ENCODE results near the gene ABCA3. TPM values are rescaled to one million over a fixed set of nuclear protein-coding genes. Genes with fewer than 3 reads are reported as not detected.
A peak's percentile ranks its signal among the peaks of the same experiment; 100 is the strongest.

Gene ABCA3
- polyA plus RNA-seq, 4 donors: 5.0 to 15.4 (median 5.9) TPM

DNA sequence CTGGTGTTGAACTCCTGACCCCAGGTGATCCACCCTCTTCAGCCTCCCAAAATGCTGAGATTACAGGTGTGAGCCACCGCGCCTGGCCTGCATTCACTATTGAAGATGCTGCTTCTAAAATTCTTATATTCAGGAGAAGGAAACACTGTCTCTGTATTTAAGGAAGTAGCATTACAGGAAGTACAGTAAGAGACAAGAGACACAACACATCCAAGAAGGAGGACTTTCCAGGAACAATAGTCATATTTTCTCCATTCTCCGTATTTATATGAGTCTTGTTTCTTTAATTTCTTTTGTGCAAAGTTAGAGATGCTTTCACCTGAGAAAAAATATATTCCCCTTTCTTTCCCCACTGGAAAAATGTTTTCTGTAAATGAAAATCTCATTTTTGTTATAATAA, 18.3 kb upstream of the ABCA3 start:
- no peak for DNase-seq (ENCODE audit: low read depth in 4 of 4, low spot score in 3 of 4)

GRCh38 chr16:2357331-2357730, 16.8 kb upstream of the ABCA3 start:
- no peak for DNase-seq (ENCODE audit: low read depth in 4 of 4, low spot score in 3 of 4)

- no peak for DNase-seq (ENCODE audit: low read depth in 4 of 4, low spot score in 3 of 4)
These were observed 10.0 kb upstream of the ABCA3 start for GRCh38 chr16:2350500-2350899.

- DNase-seq (ENCODE audit: low read depth in 4 of 4, low spot score in 3 of 4): no peak
These were observed 2.7 kb upstream of the ABCA3 start for GRCh38 chr16:2343211-2343610.

DNA sequence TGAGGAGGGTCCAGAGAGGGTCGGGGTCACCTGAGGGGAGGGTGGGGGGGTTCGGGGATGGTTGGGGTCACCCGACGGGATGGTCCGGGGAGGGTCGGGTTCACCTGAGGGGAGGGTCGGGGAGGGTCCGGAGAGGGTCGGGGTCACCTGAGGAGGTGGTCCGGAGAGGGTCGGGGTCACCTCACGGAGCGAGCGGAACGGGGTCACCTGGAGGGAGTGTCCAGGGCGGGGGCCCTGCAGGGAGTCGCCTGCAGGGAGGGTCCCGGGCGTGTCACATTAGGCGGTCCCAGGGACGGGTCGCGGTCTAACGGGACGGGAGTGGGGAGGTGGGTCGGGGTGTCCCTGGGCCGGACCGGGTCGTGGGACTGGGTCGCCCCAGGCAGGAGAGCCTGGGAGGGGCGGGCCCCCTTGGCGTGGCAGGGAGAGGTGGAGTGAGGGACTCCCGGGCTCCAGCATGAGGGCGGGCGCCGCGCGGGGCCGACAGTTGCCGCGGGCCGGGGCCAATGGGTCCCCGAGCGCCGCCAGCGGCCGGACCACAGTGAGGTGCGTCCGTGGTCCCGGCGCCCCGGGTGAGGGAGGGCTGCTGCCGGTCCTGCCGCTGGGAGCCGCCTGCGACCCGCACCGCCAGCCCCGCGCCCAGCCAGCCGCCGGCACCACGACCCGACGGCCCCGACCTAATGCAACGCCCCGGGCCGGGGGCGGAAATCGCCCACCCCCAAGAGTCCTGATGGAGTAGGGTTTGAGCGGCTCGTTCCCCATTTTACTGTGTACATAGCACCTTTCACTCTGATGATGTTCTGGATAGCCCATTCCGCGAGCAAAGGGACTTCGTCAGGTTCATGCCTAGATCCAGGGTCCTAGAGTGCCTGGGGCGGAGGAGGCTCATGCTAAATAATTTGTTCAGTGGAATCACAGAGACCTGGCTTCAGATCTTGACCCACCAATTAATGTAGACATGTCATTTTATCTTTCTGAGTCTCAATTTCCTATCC, 1.2 kb upstream of the ABCA3 start:
- DNase-seq (ENCODE audit: low read depth in 4 of 4, low spot score in 3 of 4): no peak

GRCh38 chr16:2339521-2340484, 725 bp downstream of the ABCA3 start:
- DNase-seq (ENCODE audit: low read depth in 4 of 4, low spot score in 3 of 4): peak in 2 of 4 donors; percentile 15 to 18

DNA sequence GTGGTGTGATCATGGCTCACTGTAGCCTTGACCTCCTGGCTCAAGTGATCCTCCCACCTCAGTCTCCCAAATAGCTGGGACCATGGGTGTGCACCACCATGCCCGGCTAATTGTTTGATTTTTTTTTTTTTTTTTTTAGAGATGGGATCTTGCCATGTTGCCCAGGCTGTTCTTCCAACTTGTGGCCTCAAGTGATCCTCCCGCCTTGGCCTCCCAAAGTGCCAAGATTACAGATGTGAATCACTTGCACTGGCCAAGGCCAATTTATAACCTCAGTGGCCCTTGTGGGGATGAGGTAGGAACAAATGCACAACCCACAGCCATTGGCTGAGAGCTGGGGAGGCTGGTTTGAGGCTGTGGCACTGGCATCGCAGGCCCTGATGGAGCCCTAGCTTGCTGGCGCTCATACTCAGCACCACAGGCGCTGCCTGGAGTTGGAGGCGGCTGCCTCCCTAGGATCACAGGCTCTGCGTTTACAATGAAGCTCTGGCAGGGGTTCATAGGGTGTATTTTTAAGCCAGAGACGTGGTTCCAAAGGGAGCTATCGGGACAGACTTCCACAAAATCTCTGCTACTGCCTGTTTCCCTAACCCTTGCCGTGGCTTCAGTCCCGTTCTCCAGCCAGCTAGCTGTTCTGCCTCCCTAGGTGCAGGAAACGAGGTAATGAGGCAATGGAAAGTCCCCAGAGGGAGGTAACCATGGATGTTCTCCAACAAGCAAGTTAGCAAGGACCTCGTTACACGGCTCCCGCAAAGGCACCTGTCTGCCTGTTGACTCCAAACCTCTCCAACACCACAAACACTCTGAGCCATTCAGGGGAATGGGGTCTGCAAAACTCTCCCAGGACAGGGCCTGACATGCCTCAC, 2.9 kb downstream of the ABCA3 start:
- DNase-seq (ENCODE audit: low read depth in 4 of 4, low spot score in 3 of 4): no peak

GRCh38 chr16:2335286-2335895, 5.1 kb downstream of the ABCA3 start:
- no peak for DNase-seq (ENCODE audit: low read depth in 4 of 4, low spot score in 3 of 4)

GRCh38 chr16:2333772-2334379, 6.7 kb downstream of the ABCA3 start:
- no peak for DNase-seq (ENCODE audit: low read depth in 4 of 4, low spot score in 3 of 4)

DNA sequence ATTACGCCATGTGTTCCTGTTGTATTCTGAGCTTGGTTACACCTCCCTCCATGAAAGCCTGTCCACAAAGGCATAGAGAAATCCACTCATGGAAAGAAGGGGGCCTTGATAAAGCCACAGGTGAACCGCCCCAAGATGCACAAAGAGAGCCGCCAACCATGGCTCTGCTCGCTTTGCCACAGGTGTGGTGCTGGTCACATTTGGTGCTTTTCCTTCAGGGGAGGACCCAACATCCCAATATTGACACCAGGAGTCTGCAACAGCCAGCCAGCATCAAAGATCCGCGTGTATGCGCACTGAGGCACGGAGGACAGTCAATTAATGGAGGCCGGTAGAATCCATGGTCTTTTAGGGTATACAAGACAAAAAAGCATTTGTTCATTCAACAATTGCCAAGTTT, 7.3 kb downstream of the ABCA3 start:
- no peak for DNase-seq (ENCODE audit: low read depth in 4 of 4, low spot score in 3 of 4)

GRCh38 chr16:2331931-2332267, 8.6 kb downstream of the ABCA3 start:
- DNase-seq (ENCODE audit: low read depth in 4 of 4, low spot score in 3 of 4): no peak

GRCh38 chr16:2331199-2331930, 9.2 kb downstream of the ABCA3 start:
- no peak for DNase-seq (ENCODE audit: low read depth in 4 of 4, low spot score in 3 of 4)

DNA sequence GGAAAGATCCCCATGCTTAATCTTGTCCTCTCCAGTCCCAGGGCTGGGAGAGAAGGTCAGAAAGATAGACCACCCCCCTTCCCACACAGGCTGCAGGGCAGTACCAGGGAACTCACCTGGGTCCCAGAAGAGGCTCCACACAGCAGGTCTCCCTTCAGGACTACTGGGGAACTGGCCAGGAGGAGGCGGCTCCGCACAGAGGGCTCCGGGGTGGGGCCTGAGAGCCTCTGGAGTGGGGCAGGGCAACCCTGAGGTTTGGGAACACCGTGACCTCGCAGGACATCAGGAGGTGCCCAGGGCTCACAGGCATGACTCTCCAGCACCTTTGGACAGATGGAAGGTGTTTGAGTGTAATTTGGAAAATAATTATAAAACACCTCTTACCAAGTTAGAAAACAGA, 11.0 kb downstream of the ABCA3 start:
- DNase-seq (ENCODE audit: low read depth in 4 of 4, low spot score in 3 of 4): no peak

GRCh38 chr16:2328428-2328827, 12.1 kb downstream of the ABCA3 start:
- DNase-seq (ENCODE audit: low read depth in 4 of 4, low spot score in 3 of 4): no peak

DNA sequence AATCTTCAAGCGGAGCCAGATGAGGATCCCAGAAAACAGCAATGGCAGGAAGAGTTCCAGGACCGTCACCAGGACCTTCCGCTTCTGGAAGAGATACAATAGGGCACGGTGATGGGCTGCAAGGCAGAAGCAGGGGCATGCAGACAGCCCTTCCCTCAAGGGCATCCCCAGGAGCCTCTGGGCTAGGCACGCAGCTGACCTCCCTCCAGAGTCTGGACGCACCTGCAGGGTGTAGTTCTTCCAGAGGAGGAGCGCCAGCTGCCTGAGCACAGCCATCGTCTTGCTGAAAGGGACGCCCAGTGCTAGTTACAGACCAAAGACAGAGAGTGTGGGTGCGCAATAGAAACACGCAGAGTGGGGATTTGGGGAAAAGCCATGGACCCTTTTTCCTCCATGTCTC, 14.3 kb downstream of the ABCA3 start:
- no peak for DNase-seq (ENCODE audit: low read depth in 4 of 4, low spot score in 3 of 4)

- DNase-seq (ENCODE audit: low read depth in 4 of 4, low spot score in 3 of 4): no peak
These were observed 14.7 kb downstream of the ABCA3 start for GRCh38 chr16:2325791-2326190.

DNA sequence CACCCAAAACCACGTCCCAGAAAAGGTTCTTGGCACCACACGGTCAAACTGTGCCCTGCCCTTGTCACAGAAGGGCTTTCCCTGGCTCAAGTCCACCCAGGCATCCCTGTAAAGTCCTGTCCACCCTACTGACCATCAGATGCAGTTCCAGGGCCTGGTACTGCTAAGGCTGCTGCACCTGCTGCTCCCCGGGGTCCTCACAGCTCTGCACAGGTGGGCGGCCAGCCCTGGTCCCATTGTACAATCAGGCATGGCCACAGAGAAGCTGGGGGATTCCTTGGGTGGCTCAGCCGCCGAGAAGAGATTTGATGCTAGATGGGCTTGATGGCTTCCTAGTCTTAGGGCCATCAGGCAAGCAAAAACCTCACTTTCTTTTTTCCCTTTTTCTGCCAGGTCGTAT, 15.3 kb downstream of the ABCA3 start:
- no peak for DNase-seq (ENCODE audit: low read depth in 4 of 4, low spot score in 3 of 4)

DNA sequence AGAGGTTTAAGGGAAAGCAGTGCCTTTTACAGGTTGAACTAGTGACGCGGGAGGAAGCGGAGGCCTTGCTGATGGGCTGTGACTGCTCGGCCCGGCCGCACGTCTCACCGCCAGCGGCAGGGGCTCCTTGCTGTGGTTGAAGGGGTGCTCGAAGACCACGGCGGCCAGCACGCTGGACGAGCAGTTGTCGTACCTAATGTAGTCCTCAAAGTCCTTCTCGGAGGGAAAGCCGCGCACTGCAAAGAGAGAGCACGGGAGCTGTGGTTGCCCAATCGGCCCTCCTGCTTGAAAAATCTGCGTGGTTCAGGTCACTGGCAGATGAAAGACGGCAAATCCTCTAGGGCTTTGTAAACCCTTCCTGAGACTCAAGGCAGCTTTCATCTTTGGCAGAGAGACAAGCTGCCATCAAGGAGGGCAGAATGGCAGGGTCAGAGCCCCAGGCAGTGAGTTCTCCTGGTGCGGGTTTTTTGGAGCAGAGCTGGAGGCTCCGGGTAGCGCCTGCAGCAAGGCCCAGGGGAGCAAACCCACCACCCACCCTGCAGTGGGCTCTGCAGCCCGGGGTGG, 16.1 kb downstream of the ABCA3 start:
- no peak for DNase-seq (ENCODE audit: low read depth in 4 of 4, low spot score in 3 of 4)

DNA sequence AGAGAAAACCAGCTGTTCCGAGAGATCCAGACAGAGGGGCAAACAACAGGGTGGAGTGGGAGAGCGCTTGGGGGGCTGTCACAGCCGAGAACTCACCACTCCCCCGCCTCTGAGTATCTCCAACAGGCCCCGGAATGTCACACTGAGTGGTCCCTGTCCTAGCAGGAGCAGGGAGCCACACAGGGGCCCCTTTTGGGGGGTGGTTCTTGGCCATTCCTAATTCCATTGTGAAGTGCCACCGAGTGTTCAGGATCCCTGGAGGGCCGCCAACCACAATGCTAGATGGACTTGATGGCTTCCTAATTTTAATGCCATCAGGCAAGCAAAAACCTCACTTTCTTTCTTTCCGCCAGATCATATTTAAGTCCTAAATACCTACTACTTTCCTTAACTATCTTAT, 16.8 kb downstream of the ABCA3 start:
- DNase-seq (ENCODE audit: low read depth in 4 of 4, low spot score in 3 of 4): no peak
